Activated T-cell treated with anti-CD3 and anti-CD28 coated beads for 48 hours (primary cell): ENCODE results near the gene TEDC2.

ENCODE experiments used
- DNase-seq: peaks from one replicate; pipeline ENCODE4 v3.0.0-alpha.2; 2020; ENCODE audit warnings: low read depth

Gene TEDC2

GRCh38 chr16:2496223-2497115 lies 36.6 kb downstream of the TEDC2 start:
- DNase-seq = no peak

- DNase-seq = no peak
Observed at GRCh38 chr16:2497116-2497630, 37.3 kb downstream of the TEDC2 start.

GRCh38 chr16:2497695-2498484 lies 38.0 kb downstream of the TEDC2 start:
- DNase-seq = no peak

- DNase-seq = no peak
Observed at GRCh38 chr16:2498531-2499253, 38.8 kb downstream of the TEDC2 start.

GRCh38 chr16:2499454-2499853 lies 39.5 kb downstream of the TEDC2 start:
- no peak for DNase-seq

GRCh38 chr16:2499890-2500429 lies 40.1 kb downstream of the TEDC2 start:
- no peak for DNase-seq

GRCh38 chr16:2500430-2500917 lies 40.6 kb downstream of the TEDC2 start:
- DNase-seq = no peak

- peak; percentile 76 for DNase-seq
Observed at GRCh38 chr16:2500918-2501750, 41.2 kb downstream of the TEDC2 start.

GRCh38 chr16:2501946-2502895 lies 42.3 kb downstream of the TEDC2 start:
- no peak for DNase-seq

GRCh38 chr16:2505695-2506094 lies 45.8 kb downstream of the TEDC2 start:
- DNase-seq = no peak

GRCh38 chr16:2507052-2507659 lies 47.2 kb downstream of the TEDC2 start:
- no peak for DNase-seq

- no peak for DNase-seq
Observed at GRCh38 chr16:2507665-2508064, 47.8 kb downstream of the TEDC2 start.

GRCh38 chr16:2508722-2509400 lies 49.0 kb downstream of the TEDC2 start:
- DNase-seq = no peak

GRCh38 chr16:2511128-2511800 lies 51.4 kb downstream of the TEDC2 start:
- DNase-seq = no peak

GRCh38 chr16:2511996-2512734 lies 52.3 kb downstream of the TEDC2 start:
- no peak for DNase-seq

GRCh38 chr16:2512735-2513404 lies 53.0 kb downstream of the TEDC2 start:
- no peak for DNase-seq
